ENCODE results near the gene TTC34.

DNA sequence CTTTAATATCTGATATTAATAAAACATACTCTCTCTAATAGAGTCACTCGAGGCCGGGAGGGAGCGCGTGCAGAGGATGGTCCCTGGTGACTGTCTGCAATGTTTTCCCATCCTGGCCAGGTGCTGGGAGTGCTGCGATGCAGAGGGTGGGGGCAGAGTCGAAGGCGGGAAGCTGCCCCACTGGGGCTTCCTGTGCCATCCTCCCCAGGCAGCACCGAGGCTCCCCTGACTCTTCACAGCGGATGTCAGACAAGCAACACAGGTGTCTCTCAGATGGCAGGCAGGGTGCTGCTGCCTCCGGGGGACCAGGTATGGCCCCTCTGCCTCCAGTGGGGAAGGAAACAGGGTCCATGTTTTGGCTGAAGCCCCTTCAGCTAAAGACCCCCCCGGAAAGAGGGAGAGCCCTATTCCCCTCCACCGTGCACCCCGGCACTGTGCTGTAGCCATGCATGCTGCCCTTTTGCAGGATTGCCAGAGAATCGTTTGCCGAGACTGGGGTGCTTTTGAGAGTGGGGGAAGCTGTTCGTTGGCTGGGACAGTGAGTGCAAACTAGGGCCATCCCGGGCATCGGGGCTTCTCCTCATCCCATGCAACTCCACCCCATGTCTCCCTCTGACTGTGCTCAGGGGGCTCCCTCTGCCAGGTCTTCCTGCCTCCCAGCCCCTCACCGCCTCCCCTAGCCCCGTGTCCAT lies 32.1 kb upstream of the TTC34 start:
- TF ChIP-seq POLR2A (IDR thresholded peaks at IDR 0.05) (no peak), CTCF (IDR thresholded peaks at IDR 0.05) (no peak), POLR2AphosphoS5 (IDR thresholded peaks at IDR 0.05) (no peak), EP300 (IDR thresholded peaks at IDR 0.05) (no peak)
